Measurements from ENCODE around the gene PPFIBP2. TPM values are rescaled to one million over a fixed set of nuclear protein-coding genes. Genes with fewer than 3 reads are reported as not detected.

The PPFIBP2 gene
- total and polyA plus RNA-seq, 2 donors (not counting 1 experiment from before 2014, with no cell fraction given), result 22.3 to 175 TPM

GRCh38 chr11:7581021-7581590 lies 67.3 kb downstream of the PPFIBP2 start:
- Histone ChIP-seq H3K27me3 (replicated peaks in 1 of 4; ENCODE audit: control extremely low read depth in 1 of 4, control insufficient read depth in 3 of 4, insufficient read depth in 4 of 4, low read length in 3 of 4) (no peaks in the 10 kb centered on the region), H2AFZ (ENCODE audit: insufficient read depth, low read depth, low read length, poor library complexity, severe bottlenecking) (no peak overlapping the region), H3K4me1 (ENCODE audit: control insufficient read depth in 2 of 2, insufficient read depth in 2 of 2, low read length in 2 of 2) (peaks cover 15 to 19% of the 10 kb centered on the region in 2 donors), H3K27ac (ENCODE audit: low read length in 2 of 2) (no peak overlapping the region), H4K20me1 (ENCODE audit: control insufficient read depth, insufficient read depth, low read length, poor library complexity, severe bottlenecking) (peaks cover 20% of the 10 kb centered on the region), H3K79me2 (ENCODE audit: control insufficient read depth, insufficient read depth, low read length) (peaks cover 6% of the 10 kb centered on the region), H3K9ac (ENCODE audit: low read length) (no peak overlapping the region), H3K9me3 (ENCODE audit: control extremely low read depth in 1 of 3, control insufficient read depth in 2 of 3, insufficient read depth in 1 of 3, low read length in 2 of 3) (no peaks in the 10 kb centered on the region), H3K4me3 (ENCODE audit: control extremely low read depth in 1 of 5, extremely low read depth in 1 of 5, insufficient read depth in 1 of 5, low read depth in 2 of 5, low read length in 4 of 5) (no peak overlapping the region), H3K36me3 (replicated peaks in 1 of 2; ENCODE audit: control extremely low read depth in 1 of 2, control insufficient read depth in 1 of 2, extremely low read depth in 1 of 2, insufficient read depth in 2 of 2, low read length in 1 of 2) (no peaks in the 10 kb centered on the region), H3K4me2 (replicated peaks; ENCODE audit: low read depth, low read length, poor library complexity, severe bottlenecking) (no peak overlapping the region)
- ATAC-seq (ENCODE audit: low read depth) (no peak), DNase-seq (no peak)
- H3K4me1 Mint-ChIP-seq, result peaks cover 35% of the 10 kb centered on the region
- H3K9me3 Mint-ChIP-seq (ENCODE audit: insufficient read depth), result no peaks in the 10 kb centered on the region
- POLR2A ChIA-PET, result no interaction called here
- whole genome bisulfite sequencing (ENCODE audit: insufficient coverage), result 100% methylated on average over 2 of the region's 2 CpGs
- H3K27me3 Mint-ChIP-seq, result no peaks in the 10 kb centered on the region
- CTCF ChIA-PET, result interaction anchor here (0.7 kb wide), 1 partner anchor 87 kb away, joined by 3 read pairs; no protein-coding TSS in a partner anchor
- no peak overlapping the region for H3K27ac Mint-ChIP-seq
- TF ChIP-seq, protein P1, sequence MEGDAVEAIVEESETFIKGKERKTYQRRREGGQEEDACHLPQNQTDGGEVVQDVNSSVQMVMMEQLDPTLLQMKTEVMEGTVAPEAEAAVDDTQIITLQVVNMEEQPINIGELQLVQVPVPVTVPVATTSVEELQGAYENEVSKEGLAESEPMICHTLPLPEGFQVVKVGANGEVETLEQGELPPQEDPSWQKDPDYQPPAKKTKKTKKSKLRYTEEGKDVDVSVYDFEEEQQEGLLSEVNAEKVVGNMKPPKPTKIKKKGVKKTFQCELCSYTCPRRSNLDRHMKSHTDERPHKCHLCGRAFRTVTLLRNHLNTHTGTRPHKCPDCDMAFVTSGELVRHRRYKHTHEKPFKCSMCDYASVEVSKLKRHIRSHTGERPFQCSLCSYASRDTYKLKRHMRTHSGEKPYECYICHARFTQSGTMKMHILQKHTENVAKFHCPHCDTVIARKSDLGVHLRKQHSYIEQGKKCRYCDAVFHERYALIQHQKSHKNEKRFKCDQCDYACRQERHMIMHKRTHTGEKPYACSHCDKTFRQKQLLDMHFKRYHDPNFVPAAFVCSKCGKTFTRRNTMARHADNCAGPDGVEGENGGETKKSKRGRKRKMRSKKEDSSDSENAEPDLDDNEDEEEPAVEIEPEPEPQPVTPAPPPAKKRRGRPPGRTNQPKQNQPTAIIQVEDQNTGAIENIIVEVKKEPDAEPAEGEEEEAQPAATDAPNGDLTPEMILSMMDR (IDR thresholded peaks at IDR 0.05), result no peak
- no peak for TF ChIP-seq EZH2 (IDR thresholded peaks at IDR 0.05; ENCODE audit: borderline replicate concordance, insufficient read depth, low read depth, low read length, poor library complexity, severe bottlenecking)
- H3K4me3 Mint-ChIP-seq, result no peak overlapping the region
- intact Hi-C loops (cut with micrococcal nuclease), result no loop called here

DNA sequence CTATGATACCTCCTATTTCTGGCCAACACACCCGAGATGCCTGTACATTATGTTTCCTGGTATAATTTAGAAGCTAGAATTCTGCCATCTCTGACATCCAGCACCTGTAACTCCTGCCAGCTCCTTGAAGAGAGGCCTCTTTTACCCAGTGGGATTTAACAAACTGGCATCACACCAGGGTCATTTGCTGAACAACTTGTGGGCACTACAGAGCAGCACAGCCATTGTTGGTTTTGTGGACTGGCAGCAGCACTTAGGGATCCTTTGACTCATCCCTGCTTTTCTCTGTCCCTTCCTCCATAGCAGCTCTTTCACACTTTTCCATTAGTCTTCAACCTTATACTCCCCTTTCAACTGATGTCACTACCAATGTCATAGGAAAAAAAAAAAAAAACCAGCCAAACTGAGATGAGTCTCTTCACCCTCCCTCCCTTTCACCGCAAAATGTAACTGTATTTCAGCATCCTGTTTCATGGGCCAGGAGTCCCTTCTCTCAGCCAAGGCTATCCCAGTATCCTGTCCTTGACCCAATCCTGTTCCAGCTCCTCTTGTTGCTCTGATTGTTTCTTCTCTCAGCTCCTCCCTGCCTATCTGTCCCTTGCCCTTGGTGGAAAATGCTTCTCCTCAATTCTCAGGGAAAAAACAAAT lies 68.7 kb downstream of the PPFIBP2 start:
- DNase-seq (no peak), ATAC-seq (ENCODE audit: low read depth) (no peak)
- peaks cover 21% of the 10 kb centered on the region for H3K4me1 Mint-ChIP-seq
- Histone ChIP-seq H3K36me3 (replicated peaks in 1 of 2; ENCODE audit: control extremely low read depth in 1 of 2, control insufficient read depth in 1 of 2, extremely low read depth in 1 of 2, insufficient read depth in 2 of 2, low read length in 1 of 2) (peaks cover 0 to 4% of the 10 kb centered on the region in 2 experiments), H4K20me1 (ENCODE audit: control insufficient read depth, insufficient read depth, low read length, poor library complexity, severe bottlenecking) (peaks cover 21% of the 10 kb centered on the region), H3K4me3 (ENCODE audit: control extremely low read depth in 1 of 5, extremely low read depth in 1 of 5, insufficient read depth in 1 of 5, low read depth in 2 of 5, low read length in 4 of 5) (no peak overlapping the region), H3K4me2 (replicated peaks; ENCODE audit: low read depth, low read length, poor library complexity, severe bottlenecking) (no peak overlapping the region), H3K9ac (ENCODE audit: low read length) (no peak overlapping the region), H3K79me2 (ENCODE audit: control insufficient read depth, insufficient read depth, low read length) (peaks cover 7% of the 10 kb centered on the region), H3K4me1 (ENCODE audit: control insufficient read depth in 2 of 2, insufficient read depth in 2 of 2, low read length in 2 of 2) (peaks cover 8 to 9% of the 10 kb centered on the region in 2 donors), H3K9me3 (ENCODE audit: control extremely low read depth in 1 of 3, control insufficient read depth in 2 of 3, insufficient read depth in 1 of 3, low read length in 2 of 3) (no peaks in the 10 kb centered on the region), H3K27me3 (replicated peaks in 1 of 4; ENCODE audit: control extremely low read depth in 1 of 4, control insufficient read depth in 3 of 4, insufficient read depth in 4 of 4, low read length in 3 of 4) (no peaks in the 10 kb centered on the region), H3K27ac (ENCODE audit: low read length in 2 of 2) (no peak overlapping the region), H2AFZ (ENCODE audit: insufficient read depth, low read depth, low read length, poor library complexity, severe bottlenecking) (no peak overlapping the region)
- WGBS (ENCODE audit: insufficient coverage), result no CpG with 5 or more reads among the region's 2 CpGs
- H3K27ac Mint-ChIP-seq, result no peak overlapping the region
- TF ChIP-seq, protein P1 (IDR thresholded peaks at IDR 0.05), result no peak
- no peaks in the 10 kb centered on the region for H3K27me3 Mint-ChIP-seq
- intact Hi-C loops (cut with micrococcal nuclease), result no loop called here
- ChIA-PET POLR2A (no interaction called here), CTCF (no interaction called here)
- no peak overlapping the region for H3K4me3 Mint-ChIP-seq
- no peaks in the 10 kb centered on the region for H3K9me3 Mint-ChIP-seq (ENCODE audit: insufficient read depth)

Measured in B cell (primary cell).